ELF-1 (cell line): Measurements from ENCODE around the gene VSIR.
A peak's percentile ranks its signal among the peaks of the same experiment; 100 is the strongest.

Source experiments
- DNase-seq: peaks from one replicate; pipeline ENCODE4 v3.0.0-alpha.2; 2016; ENCODE audit warnings: low read depth, low spot score

Gene VSIR

DNA sequence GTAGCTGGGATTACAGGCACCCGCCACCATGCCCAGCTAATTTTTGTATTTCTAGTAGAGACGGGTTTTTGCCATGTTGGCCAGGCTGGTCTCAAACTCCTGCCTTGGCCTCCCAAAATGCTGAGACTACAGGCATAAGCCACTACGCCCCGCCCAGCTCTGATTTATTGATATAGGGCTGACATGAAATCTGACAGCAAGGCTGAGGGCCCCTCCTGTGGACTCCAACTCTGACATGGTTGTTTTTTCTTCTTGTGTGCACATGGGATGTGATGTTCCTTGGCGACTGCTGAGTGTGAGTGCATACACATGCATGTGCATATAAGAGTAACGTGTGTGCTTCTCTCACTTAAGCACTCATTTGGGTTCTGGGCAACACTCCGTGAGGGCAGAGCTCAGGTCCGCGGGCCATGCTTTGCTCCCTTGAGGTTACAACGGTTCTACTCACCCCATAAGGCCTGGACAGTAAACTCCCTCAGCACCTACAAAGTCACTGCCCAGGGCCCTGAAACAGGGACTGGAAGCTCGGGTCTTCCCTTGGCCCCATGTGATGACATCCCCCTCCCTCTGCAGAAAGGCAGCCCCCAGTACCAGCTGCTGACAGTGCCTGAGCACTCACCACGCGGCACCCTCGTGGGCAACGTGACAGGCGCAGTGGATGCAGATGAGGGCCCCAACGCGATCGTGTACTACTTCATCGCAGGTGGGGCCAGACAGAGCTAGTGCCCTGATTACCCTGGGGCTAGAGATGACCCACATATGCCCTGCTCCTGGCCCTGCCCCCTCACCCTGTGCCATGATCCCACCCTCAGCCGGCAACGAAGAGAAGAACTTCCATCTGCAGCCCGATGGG lies 33.6 kb upstream of the VSIR start:
- no peak for DNase-seq

DNA sequence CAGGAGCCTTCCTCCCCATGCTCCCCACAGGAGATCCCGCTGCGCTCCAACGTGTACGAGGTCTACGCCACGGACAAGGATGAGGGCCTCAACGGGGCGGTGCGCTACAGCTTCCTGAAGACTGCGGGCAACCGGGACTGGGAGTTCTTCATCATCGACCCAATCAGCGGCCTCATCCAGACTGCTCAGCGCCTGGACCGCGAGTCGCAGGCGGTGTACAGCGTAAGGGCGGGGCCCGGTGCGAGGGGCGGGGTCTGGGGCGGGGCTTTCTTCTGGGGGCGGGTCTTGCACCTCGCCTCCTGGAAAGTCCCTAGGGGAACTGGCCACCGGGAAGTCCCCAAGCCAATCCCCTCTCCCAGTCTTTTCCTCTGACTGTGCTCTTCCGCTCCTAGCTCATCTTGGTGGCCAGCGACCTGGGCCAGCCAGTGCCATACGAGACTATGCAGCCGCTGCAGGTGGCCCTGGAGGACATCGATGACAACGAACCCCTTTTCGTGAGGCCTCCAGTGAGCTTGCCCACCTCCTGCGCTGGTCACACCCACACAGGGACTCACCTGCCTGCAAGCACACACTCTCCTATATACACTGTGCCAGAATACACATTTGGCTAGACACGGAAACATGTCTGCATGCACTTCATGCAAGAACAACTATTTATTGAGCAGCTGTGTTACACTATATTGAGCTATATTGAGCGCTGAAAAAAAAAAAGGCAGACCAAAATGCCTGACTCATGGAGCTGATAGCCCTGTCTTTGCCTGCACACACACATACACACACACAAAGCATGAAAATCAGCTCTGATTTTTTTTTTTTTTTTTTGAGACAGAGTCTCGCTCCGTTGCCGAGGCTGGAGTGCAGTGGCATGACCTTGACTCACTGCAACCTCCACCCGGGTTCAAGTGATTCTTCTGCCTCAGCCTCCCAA lies 32.7 kb upstream of the VSIR start:
- DNase-seq, result peak; percentile 72

DNA sequence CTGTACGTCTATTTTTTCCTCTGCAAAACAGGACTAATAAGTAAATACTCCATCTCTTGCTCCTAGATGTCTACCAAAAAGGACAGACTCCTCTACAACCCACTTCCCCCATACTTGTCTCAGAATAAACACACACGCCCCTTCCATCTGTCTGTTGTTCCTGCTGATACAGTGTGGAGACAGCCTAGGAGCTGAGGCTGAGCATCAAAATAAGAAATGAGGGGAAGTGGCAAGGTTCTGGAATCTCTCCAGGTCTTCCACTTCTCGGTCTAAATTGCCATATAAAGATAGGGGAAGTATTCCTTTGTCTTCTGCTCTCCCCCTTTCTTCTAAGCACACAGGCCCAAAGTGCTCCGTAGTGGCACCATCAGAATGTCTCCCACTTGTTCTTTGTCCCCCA lies 30.8 kb upstream of the VSIR start:
- no peak for DNase-seq

DNA sequence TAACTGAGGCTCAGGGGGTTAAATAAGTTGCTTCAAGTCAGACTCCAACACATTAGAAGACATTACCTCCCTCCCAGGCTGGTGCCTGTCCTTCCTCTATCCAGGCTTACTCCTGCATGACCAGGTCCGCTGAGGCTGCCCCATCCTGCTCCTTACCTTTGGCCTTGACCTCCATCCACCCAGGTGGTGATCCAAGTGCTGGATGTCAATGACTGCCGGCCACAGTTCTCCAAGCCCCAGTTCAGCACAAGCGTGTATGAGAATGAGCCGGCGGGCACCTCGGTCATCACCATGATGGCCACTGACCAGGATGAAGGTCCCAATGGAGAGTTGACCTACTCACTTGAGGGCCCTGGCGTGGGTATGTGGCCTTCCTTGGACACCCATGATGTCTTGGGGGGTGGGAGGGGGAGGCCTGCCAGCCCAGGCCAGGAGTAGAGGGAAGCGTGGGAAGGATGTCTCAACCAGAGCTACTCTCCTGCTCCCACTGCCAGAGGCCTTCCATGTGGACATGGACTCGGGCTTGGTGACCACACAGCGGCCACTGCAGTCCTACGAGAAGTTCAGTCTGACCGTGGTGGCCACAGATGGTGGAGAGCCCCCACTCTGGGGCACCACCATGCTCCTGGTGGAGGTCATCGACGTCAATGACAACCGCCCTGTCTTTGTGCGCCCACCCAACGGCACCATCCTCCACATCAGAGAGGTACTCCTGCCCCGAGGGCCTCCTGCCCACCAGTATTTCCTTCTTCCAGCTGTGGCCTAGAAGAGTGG lies 29.6 kb upstream of the VSIR start:
- DNase-seq, result no peak

DNA sequence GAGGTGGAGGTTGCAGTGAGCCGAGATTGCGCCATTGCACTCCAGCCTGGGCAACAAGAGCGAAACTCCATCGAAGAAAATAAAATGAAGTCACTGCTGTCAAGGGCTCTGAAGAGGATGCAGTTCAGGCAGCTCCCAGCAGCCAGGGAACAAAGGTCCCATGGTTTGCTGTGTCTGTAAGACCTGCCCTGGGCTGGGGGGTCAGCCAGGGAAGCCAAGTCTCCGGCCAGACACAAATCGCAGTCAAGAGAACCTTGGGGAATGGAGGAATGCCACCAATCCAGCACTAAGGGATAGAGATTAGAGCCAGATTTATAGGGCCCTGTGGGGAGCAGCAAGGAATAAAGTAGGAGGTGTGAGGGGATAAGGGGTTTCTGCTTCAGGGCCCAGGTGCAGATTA lies 28.9 kb upstream of the VSIR start:
- no peak for DNase-seq

DNA sequence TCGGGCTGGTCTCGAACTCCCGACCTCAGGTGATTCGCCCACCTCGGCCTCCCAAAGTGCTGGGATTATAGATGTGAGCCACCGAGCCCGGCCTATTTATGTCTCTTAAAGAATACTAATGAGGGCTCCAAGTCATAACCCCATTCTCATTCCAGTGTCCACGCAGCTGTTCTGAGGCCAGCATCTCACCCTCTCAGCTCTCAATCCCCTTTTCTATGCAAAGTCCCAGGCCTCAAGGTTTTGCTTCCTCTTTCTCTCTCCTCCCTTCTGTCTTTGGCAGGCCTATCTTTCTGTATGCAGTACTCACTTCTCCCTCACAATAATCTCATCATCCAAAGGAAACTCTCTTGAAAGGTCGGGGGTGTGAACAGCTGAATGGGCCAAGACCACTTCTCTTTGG lies 28.0 kb upstream of the VSIR start:
- no peak for DNase-seq

DNA sequence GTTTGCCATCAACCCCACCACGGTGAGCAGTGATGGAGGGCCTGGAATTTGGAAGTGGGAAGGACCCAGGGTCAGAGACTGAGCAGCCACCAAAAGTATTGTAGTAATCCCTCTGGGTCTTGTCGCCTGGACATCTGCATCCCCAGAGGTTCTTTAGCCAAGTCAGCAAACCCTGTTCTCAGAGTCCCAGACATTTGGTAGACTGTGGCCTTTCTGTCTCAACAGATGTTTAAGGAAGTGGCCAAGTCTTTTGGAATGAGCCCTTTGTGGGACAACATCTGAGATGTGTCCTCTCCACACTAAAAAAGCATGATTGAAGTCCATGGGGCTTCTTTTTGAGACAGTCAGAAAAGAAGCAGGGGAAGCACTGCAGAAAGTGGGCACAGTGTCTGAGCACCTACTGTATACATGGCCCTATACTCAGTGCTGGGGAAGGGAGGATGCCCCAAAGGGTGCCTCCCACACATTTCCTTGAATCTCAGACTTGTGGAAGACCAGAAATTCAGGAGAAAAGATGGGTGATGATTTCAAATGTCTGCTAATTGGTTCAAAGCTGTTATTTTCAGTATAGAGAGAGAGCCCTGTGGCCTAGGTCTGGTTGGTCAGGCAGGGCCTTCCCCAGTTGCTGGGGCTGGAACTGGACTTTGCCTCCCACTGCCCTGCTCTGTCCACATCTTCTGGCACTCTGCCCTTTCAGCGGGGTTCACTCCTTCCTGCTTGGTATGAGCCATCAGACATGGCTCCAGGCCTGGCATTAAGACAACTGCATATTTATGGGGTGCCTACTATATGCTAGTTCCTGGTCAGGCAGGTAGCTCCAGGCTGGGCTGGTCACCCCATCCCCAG lies 26.5 kb upstream of the VSIR start:
- DNase-seq, result no peak

DNA sequence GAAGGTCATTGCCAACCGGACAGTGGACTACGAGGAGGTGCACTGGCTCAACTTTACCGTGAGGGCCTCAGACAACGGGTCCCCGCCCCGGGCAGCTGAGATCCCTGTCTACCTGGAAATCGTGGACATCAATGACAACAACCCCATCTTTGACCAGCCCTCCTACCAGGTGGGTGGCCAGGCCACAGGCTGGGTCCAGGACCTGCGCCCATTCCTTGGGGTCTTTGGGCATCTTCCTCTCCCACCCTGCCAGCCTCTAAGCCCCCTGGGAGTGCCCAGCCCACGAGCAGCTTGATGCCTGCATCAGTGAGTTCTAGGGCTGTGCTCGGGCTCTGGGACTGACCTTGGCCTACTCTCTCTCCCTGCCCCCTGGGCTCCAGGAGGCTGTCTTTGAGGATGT lies 25.8 kb upstream of the VSIR start:
- DNase-seq, result no peak

DNA sequence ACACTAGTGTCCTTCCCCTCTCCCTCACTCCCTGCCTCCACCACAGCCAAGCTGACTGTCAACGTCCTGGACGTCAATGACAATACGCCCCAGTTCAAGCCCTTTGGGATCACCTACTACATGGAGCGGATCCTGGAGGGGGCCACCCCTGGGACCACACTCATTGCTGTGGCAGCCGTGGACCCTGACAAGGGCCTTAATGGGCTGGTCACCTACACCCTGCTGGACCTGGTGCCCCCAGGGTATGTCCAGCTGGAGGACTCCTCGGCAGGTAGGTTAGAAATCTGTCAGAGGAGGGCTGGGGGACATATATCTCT lies 24.9 kb upstream of the VSIR start:
- DNase-seq, result no peak

DNA sequence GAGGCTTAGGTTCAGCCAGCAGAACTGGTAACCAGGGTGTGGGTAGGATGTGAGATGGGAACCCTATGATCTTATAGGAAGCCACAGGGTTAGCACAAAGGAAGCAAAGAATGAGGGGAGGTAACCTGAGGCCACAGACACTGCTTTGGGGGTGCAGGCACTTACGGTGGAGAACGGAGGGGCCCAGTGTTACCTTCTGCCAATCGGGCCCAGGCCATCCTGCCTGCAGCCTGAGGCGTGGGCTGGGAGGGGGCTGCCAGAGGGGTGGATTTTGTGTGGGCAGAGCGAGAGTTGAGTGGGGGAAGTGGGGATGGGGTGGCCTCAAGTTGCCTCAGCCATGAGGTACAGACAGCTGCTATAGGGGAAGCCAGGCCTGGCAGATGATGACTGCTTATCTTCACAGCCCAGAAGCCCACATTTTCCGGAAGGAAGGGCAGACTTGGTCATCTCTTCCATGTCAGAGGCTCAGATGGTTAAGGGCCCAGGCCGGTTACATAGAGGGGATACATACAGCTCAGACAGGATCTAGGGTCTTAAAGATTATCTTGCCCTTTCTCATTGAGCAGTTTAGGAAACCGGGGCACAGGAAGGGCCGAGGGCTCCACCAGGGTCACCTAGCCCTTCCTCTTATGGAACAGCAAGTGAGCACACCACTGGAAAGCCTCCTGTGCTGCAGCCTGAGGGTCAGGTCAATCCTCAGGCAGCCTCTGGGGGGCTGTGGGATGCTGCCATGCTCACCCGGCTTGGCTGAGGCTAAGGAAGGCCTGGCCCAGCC lies 24.4 kb upstream of the VSIR start:
- no peak for DNase-seq

DNA sequence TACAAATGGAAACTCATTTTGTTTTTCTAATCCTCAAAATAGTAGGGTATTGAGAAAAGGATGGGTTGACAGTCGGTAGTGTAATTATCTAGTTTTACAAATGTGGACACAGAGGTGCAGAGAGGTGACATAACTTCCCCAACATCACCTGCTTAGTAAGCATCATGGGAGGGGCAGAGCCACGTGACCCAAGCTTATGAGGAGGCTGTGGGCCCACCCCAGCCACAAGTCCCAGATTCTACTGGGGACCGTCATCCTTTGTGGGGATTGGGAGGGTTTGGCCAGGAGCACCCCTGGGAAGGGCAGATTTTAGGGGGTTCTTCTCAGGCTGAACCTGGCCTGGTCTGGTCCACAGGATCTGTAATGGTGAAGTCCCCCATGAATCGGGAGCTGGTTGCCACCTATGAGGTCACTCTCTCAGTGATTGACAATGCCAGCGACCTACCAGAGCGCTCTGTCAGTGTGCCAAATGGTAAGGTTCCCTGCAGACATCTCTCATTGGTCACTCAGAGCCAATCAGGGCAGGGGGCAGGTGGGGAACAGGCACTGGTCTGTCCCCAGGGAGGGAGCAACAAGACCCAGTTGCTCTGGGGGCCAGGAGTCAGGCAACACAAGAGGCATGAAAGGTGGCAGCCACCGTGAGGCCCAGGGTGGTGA lies 23.6 kb upstream of the VSIR start:
- DNase-seq, result no peak

DNA sequence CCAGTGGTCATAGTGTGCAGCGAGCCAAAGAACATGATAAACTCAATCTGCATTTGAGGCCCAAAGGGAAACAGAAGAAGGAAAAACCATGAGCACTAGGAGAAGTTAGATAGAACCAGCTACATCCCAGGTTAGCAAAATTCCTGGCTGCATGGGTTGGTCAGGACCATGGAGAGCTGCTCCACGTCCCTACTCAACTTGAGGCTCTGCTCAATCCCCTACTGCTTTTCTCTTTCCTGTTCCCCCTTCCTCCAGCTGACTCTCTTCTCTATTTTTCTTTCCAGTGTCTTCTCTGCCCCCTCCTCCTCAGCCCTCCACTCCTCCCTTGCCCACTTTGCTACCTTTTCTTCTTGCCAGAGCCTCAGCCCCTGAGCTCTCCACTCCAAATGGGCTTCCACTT lies 21.9 kb upstream of the VSIR start:
- peak; percentile 42 for DNase-seq

DNA sequence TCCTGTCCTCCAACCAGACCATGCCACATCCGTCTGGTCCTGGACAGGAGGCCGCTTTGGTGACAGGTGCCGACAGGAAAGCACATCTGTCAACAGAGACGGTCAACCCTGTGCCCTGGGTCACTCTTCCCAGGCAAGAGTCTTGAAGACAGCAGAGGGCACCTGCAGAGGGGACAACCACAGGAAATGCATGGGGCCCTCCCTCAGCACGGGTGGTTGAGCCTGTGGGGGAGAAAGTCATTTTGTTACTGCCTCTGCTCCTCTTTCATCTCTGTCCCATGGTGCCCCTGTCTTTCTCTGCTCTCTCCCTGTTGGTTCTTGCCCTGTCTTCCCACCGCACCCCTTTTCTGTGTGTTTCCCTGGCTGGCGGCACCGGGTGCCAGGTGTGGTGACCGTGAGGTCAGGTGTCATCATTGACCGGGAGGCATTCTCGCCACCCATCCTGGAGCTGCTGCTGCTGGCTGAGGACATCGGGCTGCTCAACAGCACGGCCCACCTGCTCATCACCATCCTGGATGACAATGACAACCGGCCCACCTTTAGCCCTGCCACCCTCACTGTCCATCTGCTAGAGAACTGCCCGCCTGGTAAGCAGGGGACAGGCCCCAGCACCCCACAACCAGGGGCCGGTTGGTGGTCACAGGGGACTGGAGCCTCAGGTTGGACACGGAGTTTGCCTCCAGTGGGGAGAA lies 17.6 kb upstream of the VSIR start:
- no peak for DNase-seq

DNA sequence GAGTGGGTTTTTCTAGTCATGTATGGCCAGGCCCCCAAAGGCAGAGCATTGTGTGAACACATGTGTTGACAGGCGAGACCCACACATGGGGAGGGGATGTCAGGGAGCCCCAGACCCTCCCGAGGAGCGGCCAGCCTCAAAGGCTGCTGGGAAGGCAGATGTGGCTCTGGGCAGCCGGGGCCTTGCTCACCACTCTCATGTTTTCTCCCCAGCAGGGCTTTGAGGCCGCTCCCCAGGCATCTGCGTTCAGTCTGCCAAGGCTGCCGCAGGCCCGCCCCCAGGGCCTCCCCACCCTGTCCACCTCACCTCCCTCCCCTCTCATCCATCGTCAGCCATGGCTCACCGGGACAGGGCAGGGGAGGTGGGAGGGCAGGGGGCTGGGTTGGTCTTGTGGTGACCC lies 16.6 kb upstream of the VSIR start:
- DNase-seq, result no peak

DNA sequence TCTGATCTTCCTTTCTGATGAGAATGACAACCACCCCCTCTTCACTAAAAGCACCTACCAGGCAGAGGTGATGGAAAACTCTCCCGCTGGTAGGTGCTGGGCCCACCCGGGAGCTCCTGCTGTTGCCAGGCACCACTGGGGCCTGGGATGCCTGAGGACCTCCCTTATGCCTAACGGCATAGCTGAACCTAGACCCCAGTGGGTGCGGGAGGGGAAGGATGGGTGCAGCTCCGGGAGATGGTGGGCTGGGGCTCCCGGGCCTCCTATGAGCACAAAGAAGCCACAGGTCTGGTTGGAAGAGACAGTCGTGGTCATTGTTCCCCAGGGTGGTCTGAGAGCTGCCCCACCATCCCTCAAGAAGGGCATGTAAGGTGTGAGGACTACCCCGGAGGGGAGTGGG lies 15.6 kb upstream of the VSIR start:
- no peak for DNase-seq

DNA sequence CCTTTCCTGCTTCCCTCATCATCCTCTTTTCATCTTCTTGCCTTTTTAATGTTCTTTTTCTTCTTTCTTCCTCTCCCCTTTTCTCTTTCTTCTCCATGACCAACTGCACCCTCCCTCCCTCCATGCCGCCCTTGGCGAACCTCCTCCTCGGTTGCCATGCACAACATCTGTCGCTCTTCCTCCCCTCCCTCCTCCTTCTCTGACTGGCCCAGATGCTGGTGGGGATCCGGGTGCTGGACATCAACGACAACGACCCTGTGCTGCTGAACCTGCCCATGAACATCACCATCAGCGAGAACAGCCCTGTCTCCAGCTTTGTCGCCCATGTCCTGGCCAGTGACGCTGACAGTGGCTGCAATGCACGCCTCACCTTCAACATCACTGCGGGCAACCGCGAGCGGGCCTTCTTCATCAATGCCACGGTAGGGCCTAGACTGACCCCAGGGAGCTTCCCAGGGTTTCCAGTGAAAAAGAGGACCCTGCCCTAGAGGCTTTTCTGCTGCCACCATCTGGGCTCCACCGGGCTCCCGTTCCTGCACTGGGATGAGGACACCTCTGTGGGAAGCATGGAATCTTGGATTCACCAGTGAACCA lies 11.5 kb upstream of the VSIR start:
- DNase-seq, result no peak

DNA sequence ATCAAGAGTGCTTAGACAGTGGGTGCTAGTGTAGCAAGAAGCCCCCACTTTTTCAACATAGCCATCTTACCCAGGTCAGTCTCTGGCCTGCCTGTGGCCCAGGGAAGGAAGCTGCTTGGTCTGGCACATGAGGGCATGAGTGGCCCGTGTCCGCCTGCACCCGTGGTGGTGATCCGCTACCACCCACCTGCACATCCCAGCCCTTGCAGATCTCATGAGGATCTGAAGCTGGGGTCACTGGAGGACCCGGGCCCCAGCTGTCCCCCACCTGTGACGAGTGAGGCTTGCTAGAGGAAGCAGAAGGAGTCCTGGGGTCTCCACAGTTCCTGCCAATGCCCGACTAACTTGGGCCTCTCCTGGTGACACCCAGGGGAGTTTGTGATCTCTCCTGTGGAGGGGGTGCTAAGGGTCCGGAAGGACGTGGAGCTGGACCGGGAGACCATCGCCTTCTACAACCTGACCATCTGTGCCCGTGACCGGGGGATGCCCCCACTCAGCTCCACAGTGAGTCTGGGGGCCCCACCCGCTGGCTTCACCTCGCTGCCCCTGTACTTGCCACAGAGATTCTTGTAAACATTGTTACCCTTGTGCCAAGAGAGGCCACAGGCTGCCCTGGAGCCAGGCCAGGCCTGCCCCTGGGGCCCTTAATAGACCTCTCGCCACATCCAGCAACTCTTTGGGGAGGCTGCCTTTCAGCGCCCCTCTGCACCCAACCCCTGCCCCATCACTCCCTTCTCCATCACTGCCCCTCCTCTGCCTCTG lies 10.8 kb upstream of the VSIR start:
- no peak for DNase-seq

DNA sequence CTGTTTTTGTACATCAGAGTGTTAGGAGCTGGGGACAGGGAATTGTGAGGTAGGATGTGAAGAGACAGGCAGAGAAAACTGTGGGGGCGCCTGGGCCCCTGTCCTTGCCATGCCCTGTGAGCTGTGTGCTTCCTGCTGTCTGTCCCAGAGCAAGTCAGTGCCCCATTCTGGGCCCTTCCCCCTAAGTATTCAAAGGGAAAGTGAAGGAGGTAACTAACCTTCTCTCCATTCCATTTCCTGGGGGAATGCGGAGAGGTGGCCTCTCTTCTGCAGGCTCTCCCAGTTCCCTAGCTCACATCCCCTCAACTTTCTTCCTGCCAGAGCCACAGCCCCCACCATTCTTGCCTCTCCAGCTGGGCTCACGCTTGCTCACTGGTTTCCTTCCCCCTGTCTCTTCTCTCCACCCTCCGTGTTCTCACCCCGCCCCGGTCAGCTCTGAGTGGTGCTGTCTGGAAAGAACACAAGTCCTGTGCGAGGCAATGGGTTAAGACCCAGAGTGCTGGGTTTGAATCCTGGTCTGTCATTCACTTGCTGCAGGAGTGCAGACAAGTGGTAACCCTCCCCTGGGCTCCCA lies 9.7 kb upstream of the VSIR start:
- no peak for DNase-seq
